ENCODE data around the gene TGFB3. TPM values are rescaled to one million over a fixed set of nuclear protein-coding genes. Genes with fewer than 3 reads are reported as not detected.

TGFB3 gene
- total RNA-seq (ENCODE audit: low replicate concordance), result 0.12 TPM in 1 of 2 replicates, not detected in the other

GRCh38 chr14:75981426-75982265, at the start of gene TGFB3:
Gene TGFB3, minus strand, starts transcription at chr14:75981995. Its CDS starts 1,102 bp downstream, at chr14:75980893.
- Histone ChIP-seq H3K4me3 (peak within 1 kb of the TSS; percentile 85), H3K4me2 (peak within 1 kb of the TSS; percentile 91), H2AFZ (replicated peaks) (peak within 1 kb of the TSS; percentile 97), H4K20me1 (ENCODE audit: low read depth) (peaks cover 8% of the 10 kb centered on the region), H3K79me2 (ENCODE audit: low read depth) (peaks cover 7% of the 10 kb centered on the region), H3F3A (ENCODE audit: low read depth) (peaks cover 23% of the 10 kb centered on the region), H3K4me1 (peaks cover 10% of the 10 kb centered on the region), H3K36me3 (no peaks in the 10 kb centered on the region), H3K27me3 (peaks cover 52% of the 10 kb centered on the region), H3K9ac (no peak within 1 kb of the TSS), H3K9me3 (ENCODE audit: low read depth) (no peaks in the 10 kb centered on the region), H3K27ac (no peak within 1 kb of the TSS)
- Mint-ChIP-seq H3K4me1 (peaks cover 43% of the 10 kb centered on the region), H3K4me3 (peak within 1 kb of the TSS; percentile 85), H3K9me3 (no peaks in the 10 kb centered on the region), H3K36me3 (no peaks in the 10 kb centered on the region), H3K27ac (peak within 1 kb of the TSS; percentile 85), H3K27me3 (ENCODE audit: insufficient read depth, low read depth) (peaks cover 14% of the 10 kb centered on the region)
- peak; percentile 55 for DNase-seq (ENCODE audit: low spot score)
- TF ChIP-seq CTCF (IDR thresholded peaks at IDR 0.05) (no peak), EZH2phosphoT487 (IDR thresholded peaks at IDR 0.05) (no peak), EZH2 (IDR thresholded peaks at IDR 0.05) (no peak)

GRCh38 chr14:76024211-76024907, 42.6 kb upstream of the TGFB3 start:
- Histone ChIP-seq H4K20me1 (ENCODE audit: low read depth) (no peaks in the 10 kb centered on the region), H3K4me2 (no peak overlapping the region), H2AFZ (replicated peaks) (no peak overlapping the region), H3K79me2 (ENCODE audit: low read depth) (no peaks in the 10 kb centered on the region), H3K9me3 (ENCODE audit: low read depth) (no peaks in the 10 kb centered on the region), H3K4me3 (no peak overlapping the region), H3K27me3 (no peaks in the 10 kb centered on the region), H3F3A (ENCODE audit: low read depth) (no peaks in the 10 kb centered on the region), H3K27ac (no peak overlapping the region), H3K9ac (no peak overlapping the region), H3K36me3 (peaks cover 3% of the 10 kb centered on the region), H3K4me1 (no peaks in the 10 kb centered on the region)
- H3K27me3 Mint-ChIP-seq (ENCODE audit: insufficient read depth, low read depth), result no peaks in the 10 kb centered on the region
- H3K27ac Mint-ChIP-seq, result no peak overlapping the region
- DNase-seq (ENCODE audit: low spot score), result no peak
- peaks cover 10% of the 10 kb centered on the region for H3K9me3 Mint-ChIP-seq
- H3K36me3 Mint-ChIP-seq, result peaks cover 59% of the 10 kb centered on the region
- H3K4me1 Mint-ChIP-seq, result no peaks in the 10 kb centered on the region
- TF ChIP-seq EZH2 (IDR thresholded peaks at IDR 0.05) (no peak), EZH2phosphoT487 (IDR thresholded peaks at IDR 0.05) (no peak), CTCF (IDR thresholded peaks at IDR 0.05) (no peak)
- no peak overlapping the region for H3K4me3 Mint-ChIP-seq

- Mint-ChIP-seq H3K27me3 (ENCODE audit: insufficient read depth, low read depth) (no peaks in the 10 kb centered on the region), H3K4me3 (no peak overlapping the region), H3K4me1 (no peaks in the 10 kb centered on the region), H3K27ac (no peak overlapping the region), H3K9me3 (peaks cover 10% of the 10 kb centered on the region), H3K36me3 (peaks cover 63% of the 10 kb centered on the region)
- H3K4me3 ChIP-seq, result no peak overlapping the region
- no peak for DNase-seq (ENCODE audit: low spot score)
- H3K9ac ChIP-seq, result no peak overlapping the region
- H3K27ac ChIP-seq, result no peak overlapping the region
- no peak overlapping the region for H3K4me2 ChIP-seq
- no peaks in the 10 kb centered on the region for H3K27me3 ChIP-seq
- TF ChIP-seq EZH2 (IDR thresholded peaks at IDR 0.05), result no peak
- TF ChIP-seq EZH2phosphoT487 (IDR thresholded peaks at IDR 0.05), result no peak
- TF ChIP-seq CTCF (IDR thresholded peaks at IDR 0.05), result no peak
- no peaks in the 10 kb centered on the region for H3K9me3 ChIP-seq (ENCODE audit: low read depth)
- H3K4me1 ChIP-seq, result no peaks in the 10 kb centered on the region
- H3F3A ChIP-seq (ENCODE audit: low read depth), result no peaks in the 10 kb centered on the region
- H4K20me1 ChIP-seq (ENCODE audit: low read depth), result no peaks in the 10 kb centered on the region
- H2AFZ ChIP-seq (replicated peaks), result no peak overlapping the region
- H3K36me3 ChIP-seq, result peaks cover 8% of the 10 kb centered on the region
- no peaks in the 10 kb centered on the region for H3K79me2 ChIP-seq (ENCODE audit: low read depth)
Observed at GRCh38 chr14:76023757-76024156, 42.0 kb upstream of the TGFB3 start.

All from neural progenitor cell (in vitro differentiated cells).